ENCODE measurements around the gene IQCF5.
"Not testable (repeated sequence)": the region's sequence is repeated elsewhere in the genome, so short reads cannot be mapped to it uniquely, and the experiment has no call there.

IQCF5 gene

DNA sequence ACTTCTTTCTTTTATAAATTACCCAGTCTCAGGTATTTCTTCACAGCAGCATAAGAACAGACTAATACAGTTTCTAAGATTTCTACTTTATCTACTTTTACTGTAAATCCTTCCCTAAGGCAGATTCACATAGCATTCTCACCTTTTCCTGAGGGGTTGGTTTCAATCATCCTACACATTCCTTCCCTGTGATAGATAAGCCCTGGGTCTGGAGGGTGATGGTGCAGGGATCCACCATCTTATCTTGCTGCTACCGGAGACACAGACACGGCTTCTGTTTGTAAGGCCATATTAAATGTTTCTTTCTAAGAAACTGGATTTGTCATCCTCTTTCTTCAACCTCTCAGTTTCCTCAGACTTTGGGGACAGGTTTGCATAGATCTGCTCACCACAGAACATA, 6.1 kb downstream of the IQCF5 start:
- in situ Hi-C loops (cut with MboI; ENCODE audit: low sequenced_read_pairs), result no loop called here

DNA sequence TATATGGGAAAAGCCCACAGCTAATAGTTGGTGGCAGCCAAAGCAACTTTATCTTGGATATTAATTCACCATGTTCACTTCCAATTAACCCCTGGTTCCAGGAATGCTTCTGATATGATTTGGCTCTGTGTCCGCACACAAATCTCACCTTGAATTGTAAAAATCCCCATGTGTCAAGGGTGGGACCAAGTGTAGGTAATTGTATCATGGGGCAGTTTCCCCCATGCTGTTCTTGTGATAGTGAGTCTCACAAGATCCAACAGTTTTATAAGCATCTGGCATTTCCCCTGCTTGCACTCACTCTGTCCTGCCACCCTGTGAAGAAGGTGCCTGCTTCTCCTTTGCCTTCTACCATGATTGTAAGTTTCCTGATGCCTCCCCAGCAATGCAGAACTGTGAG, 6.5 kb downstream of the IQCF5 start:
- in situ Hi-C loops (cut with MboI; ENCODE audit: low sequenced_read_pairs), result not testable (repeated sequence)

DNA sequence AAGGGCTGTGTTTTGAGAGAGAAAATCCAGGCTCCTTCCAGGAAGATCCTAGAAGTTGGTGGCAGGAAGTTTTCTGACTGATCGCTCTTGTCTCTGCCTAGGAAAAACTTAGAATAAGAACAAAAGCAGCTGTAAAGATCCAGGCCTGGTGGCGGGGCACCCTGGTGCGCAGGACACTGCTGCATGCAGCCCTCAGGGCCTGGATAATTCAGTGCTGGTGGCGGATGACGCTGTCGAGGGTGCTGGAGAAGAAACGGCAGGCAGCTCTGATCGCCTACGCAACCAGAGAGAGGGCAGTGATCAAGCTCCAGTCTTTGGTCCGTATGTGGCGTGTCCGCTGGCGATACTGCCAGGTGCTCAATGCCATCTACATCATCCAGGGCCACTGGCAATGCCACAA, 12.5 kb downstream of the IQCF5 start:
- in situ Hi-C loops (cut with MboI; ENCODE audit: low sequenced_read_pairs), result no loop called here

DNA sequence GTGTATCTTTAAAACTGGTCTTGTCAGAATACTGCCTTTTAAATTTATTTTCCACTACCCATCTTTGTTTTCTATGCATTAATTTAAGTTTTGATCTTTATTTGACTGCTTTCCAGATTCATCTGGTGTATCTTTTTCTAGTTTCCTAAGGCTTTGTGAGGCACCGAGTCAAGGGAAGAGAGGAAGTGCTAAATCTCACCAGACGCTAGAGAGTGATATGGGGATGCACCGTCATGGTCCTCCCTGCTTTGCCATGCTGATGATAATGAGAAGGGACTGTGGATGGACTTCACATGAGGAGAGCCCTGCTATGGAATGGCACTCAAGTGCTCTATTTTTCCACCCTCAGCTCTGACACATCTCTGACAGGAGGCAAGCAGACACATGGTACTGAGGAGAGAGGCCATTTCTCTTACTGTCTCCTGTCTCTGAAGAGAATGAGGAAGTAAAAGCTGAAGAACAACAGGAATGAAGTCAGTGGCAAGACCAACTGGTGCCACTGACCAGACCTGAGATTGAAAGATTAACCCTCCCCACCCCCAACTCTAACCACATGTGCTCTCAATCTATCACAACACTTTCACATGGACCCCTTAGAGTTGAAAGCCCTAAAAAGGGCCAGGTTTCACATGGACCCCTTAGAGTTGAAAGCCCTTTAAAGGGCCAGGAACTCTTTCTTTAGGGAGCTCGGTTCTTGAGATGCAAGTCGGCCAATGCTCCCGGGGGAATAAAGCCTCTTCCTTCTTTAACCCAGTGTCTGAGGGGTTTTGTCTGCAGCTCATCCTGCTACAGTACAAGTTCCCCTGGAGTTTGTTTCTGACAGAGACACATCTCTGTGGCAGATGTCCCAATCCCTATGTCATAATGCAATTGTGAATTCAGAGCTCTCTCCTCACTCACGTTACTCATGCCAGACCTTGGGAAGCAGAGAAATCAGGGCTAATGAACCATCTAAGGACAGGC, 14.4 kb downstream of the IQCF5 start, which contains the start of gene IQCF2:
IQCF2 (plus strand) TSS at position 913 of the 963 bp plus-strand sequence. CDS start 52 bp downstream, outside the sequence.
- in situ Hi-C loops (cut with MboI; ENCODE audit: low sequenced_read_pairs), result no loop called here

DNA sequence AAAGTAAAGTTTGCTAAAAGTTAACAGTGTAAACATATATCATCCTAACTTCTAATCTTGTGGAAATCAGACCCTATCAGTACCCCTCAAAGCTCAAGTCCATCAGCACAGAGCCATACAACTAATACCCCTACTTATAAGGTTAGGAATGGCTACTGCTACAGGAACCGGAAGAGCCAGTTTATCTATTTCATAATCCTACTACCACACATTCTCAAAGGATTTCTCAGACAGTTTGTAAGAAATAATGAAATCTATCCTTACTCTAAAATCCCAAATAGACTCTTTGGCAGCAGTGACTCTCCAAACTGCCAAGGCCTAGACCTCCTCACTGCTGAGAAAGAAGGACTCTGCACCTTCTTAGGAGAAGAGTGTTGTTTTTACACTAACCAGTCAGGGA, 20.0 kb downstream of the IQCF5 start:
- in situ Hi-C loops (cut with MboI; ENCODE audit: low sequenced_read_pairs), result not testable (repeated sequence)

DNA sequence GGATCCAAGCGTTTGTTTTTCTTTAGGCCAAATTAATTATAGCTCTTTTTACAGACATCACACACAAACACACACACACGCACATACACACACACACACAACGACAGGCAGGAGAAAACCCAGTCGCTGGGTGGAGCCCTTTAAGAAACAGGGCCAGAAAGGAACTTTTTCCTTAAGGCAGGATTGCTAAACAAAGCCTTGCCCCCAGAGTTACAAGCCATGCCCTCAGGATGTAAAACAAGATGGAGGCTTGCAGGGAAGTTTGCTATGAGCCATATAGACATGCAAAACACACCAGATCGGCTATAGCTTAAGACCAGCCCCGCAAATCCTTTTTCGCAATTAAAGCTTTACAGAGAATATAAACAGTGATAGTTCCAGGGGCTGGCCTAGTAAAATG, 30.3 kb downstream of the IQCF5 start:
- in situ Hi-C loops (cut with MboI; ENCODE audit: low sequenced_read_pairs), result no loop called here

DNA sequence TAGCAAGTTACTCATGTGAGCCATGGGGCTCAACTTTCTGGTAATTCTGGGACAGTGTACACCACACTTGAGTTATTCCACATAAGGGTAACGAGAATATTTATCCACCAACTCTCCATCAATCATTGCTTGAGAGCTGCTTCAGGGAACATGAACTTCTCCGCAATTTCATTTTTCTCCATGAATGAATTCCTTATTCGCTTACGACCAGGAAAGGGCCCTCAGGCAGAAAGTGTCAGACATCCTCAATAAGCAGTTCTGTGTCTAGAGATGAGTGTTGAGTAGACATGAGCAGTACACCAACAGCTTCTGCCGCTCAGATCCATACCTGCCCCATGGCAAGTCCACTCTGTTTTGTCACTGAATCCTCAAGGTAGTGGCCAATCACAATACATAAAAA, 38.8 kb downstream of the IQCF5 start:
- in situ Hi-C loops (cut with MboI; ENCODE audit: low sequenced_read_pairs), result no loop called here

DNA sequence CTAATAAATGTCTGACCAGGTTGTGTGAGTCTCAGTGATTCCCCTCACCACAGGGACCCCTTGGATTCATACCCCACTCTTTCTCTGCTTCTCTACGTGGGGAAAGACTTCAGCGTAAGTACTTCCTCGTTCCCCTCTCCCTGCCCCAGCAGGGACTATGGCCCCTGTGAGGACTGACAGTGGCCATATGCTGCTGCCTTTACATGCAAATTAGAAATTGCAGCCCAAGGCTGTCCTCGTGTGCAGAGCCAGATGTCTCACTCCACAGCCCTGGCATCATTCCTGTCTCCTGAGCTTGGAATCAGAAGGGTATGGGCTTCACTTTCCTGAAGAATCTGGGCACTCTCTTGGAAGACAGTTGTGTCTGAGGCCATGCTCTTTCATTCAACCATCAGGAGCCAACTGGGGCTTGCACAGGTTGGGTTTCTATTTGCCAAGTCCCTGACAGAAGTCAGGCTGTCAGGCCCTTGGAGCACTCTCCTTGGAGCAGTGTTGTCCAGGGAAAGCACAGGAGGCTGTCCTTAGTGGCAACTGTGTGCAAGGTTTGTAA, 44.5 kb downstream of the IQCF5 start:
- in situ Hi-C loops (cut with MboI; ENCODE audit: low sequenced_read_pairs), result no loop called here

DNA sequence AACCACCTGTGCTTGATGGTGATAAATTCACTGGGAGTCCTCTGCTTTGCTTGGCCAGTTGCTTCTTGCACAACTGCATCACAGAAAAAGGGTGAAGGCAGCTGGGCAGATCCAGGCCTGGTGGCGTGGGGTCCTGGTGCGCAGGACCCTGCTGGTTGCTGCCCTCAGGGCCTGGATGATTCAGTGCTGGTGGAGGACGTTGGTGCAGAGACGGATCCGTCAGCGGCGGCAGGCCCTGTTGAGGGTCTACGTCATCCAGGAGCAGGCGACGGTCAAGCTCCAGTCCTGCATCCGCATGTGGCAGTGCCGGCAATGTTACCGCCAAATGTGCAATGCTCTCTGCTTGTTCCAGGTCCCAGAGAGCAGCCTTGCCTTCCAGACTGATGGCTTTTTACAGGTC, 45.1 kb downstream of the IQCF5 start:
- in situ Hi-C loops (cut with MboI; ENCODE audit: low sequenced_read_pairs), result no loop called here

DNA sequence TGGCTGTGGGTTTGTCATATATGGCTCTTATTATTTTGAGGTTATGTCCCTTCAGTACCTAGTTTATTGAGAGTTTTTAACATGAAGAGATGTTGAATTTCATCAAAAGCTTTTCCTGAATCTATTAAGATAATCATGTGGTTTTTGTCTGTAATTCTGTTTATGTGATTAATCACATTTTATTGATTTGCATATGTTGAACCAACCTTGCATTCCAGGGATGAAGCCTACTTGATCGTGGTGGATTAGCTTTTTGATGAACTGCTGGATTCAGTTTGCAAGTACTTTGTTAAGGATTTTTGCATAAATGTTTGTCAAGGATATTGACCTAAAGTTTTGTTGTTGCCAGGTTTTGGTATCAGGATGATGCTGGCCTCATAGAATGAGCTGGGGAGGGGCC, 47.1 kb downstream of the IQCF5 start:
- in situ Hi-C loops (cut with MboI; ENCODE audit: low sequenced_read_pairs), result no loop called here
